ENCODE measurements around the gene GPRC5C. TPM values are rescaled to one million over a fixed set of nuclear protein-coding genes. Genes with fewer than 3 reads are reported as not detected.

GPRC5C gene
- total and polyA plus RNA-seq, 2 of the 13 experiments (the other 11 are each of a cell fraction or from before 2014, with no cell fraction given): 85.6 to 300 TPM

- TF ChIP-seq THRA (CRISPR knock-in tag; IDR thresholded peaks at IDR 0.05; ENCODE audit: borderline replicate concordance): peak; percentile 40; the same call in 1 of the 2 replicates
- TF ChIP-seq RXRA (CRISPR knock-in tag; IDR thresholded peaks at IDR 0.05): peak; percentile 49; the same call in 1 of the 2 replicates
- TF ChIP-seq MED1 (CRISPR knock-in tag; IDR thresholded peaks at IDR 0.05): 0 out of 2 replicates have a peak, but pooled peaks have one; percentile 31
Measured at GRCh38 chr17:74415608-74416396, 16.1 kb upstream of the GPRC5C start (continued).

GRCh38 chr17:74417178-74418045 is 14.5 kb upstream of the GPRC5C start:
- H3K27ac ChIP-seq (ENCODE audit: extremely low read length, insufficient read depth, low read length): peak overlapping the region; percentile 12
- peaks cover 84% of the 10 kb centered on the region for H3K4me1 ChIP-seq (ENCODE audit: insufficient read depth, low read length)
- no peak overlapping the region for H2AFZ ChIP-seq (ENCODE audit: low read length)
- H4K20me1 ChIP-seq (ENCODE audit: insufficient read depth, low read length): no peaks in the 10 kb centered on the region
- WGBS (ENCODE audit: low lambda C conversion rate): 3% methylated on average over 12 of the region's 12 CpGs
- no peaks in the 10 kb centered on the region for H3K9me3 ChIP-seq (ENCODE audit: low read length)
- ATAC-seq (peak; percentile 85), FAIRE-seq (peak; percentile 47), DNase-seq (ENCODE audit: low spot score) (peak; percentile 89)
- H3K4me2 ChIP-seq (ENCODE audit: low read depth, low read length): peak overlapping the region; percentile 66
- no TSS peak for BruUV-seq (replicated peaks)
- ChIA-PET POLR2A (interaction anchor here (0.6 to 4.8 kb wide), 15 partner anchors 8 to 346 kb away, joined by 3 to 159 read pairs (median 6); partner anchors contain the start of genes GPRC5C and RAB37), CTCF (ENCODE audit: low intra/inter-chr PET ratio, low total read pairs) (no interaction called here)
- in situ Hi-C loops (cut with HindIII; ENCODE audit: extremely low pct_ligation_motif_present, low pct_unique_long_range_greater_than_20kb) (no loop called here), intact Hi-C loops (cut with micrococcal nuclease; ENCODE audit: unreplicated experiment) (loop anchor here (1.0 kb wide), 1 partner anchor 13 kb away; no protein-coding TSS in a partner anchor)
- no peaks in the 10 kb centered on the region for H3K79me2 ChIP-seq (ENCODE audit: insufficient read depth, low read length)
- H3K9ac ChIP-seq (ENCODE audit: insufficient read depth, low read depth, low read length): 0 out of 2 replicates have a peak overlapping the region, but pooled peaks have one; percentile 0
- peak overlapping the region; percentile 8 to 58 (median 19); a peak in 4 of 6 replicates for H3K4me3 ChIP-seq (replicated peaks in 1 of 3; ENCODE audit: insufficient read depth in 1 of 3, low read depth in 2 of 3, low read length in 3 of 3)
- H3K27me3 ChIP-seq (ENCODE audit: control insufficient read depth in 1 of 2, insufficient read depth in 2 of 2, low read length in 2 of 2): peaks cover 0 to 7% of the 10 kb centered on the region in 2 experiments; a peak in 1 of 5 replicates
- H3K36me3 ChIP-seq (replicated peaks in 1 of 2; ENCODE audit: control insufficient read depth in 1 of 2, insufficient read depth in 2 of 2, low read length in 2 of 2): no peaks in the 10 kb centered on the region
- TF ChIP-seq BCL3 (CRISPR knock-in tag; IDR thresholded peaks at IDR 0.05): no peak
- 0 out of 2 replicates have a peak, but pooled peaks have one; percentile 35 for TF ChIP-seq HDAC1 (CRISPR knock-in tag; IDR thresholded peaks at IDR 0.05)
- TF ChIP-seq CREB3 (CRISPR knock-in tag; IDR thresholded peaks at IDR 0.05): no peak
- peak; percentile 31; the same call in 1 of the 2 replicates for TF ChIP-seq PPARG (CRISPR knock-in tag; conservative IDR thresholded peaks at IDR 0.05)
- no peak for TF ChIP-seq ZNF432 (CRISPR knock-in tag; IDR thresholded peaks at IDR 0.05; ENCODE audit: borderline replicate concordance)
- no peak; a peak in 1 of 4 replicates for TF ChIP-seq EP300 (IDR thresholded peaks at IDR 0.05; ENCODE audit: low read depth in 2 of 2, low read length in 2 of 2)
- no peak for TF ChIP-seq EP300 (CRISPR knock-in tag; IDR thresholded peaks at IDR 0.05; ENCODE audit: borderline replicate concordance)
- no peak for TF ChIP-seq SRSF4 (IDR thresholded peaks at IDR 0.05; ENCODE audit: low read depth, low read length, poor library complexity, severe bottlenecking)
- peak in 1 of 2 experiments; percentile 35; a peak in 1 of 4 replicates for TF ChIP-seq ATF4 (CRISPR knock-in tag; IDR thresholded peaks at IDR 0.05)

All from HepG2 (cell line).